IMR-90 (cell line): ENCODE results near the gene METTL18. TPM values are rescaled to one million over a fixed set of nuclear protein-coding genes. Genes with fewer than 3 reads are reported as not detected.

Experiments used
- ATAC-seq: fragments of 200-7000 bp; cut with Tn5 transposase; 2 replicates; pipeline ENCODE4 v1.9.1; 2020; ENCODE audit warnings: low read depth, mild to moderate bottlenecking, moderate library complexity
- BruUV-seq: library from RNA; stranded (reverse); fragments of 400-500 nt; replicated peaks from 2 replicates; lab custom pipeline; 2021; lab: Mats Ljungman, UMichigan
- CTCF ChIA-PET: fragments of 300-600 bp; formaldehyde crosslinking; extraction: SDS; loops from one replicate; lab custom pipeline; 2021; ENCODE audit warnings: antibody characterized with exemption; lab: Yijun Ruan, JAX
- POLR2A ChIA-PET: fragments of 300-600 bp; sonication (Branson Sonifier 250); formaldehyde crosslinking; loops from one replicate; lab custom pipeline; 2022; ENCODE audit warnings: antibody characterized with exemption; ENCODE audit not compliant: unreplicated experiment; lab: Charles Lee
- DNase-seq: peaks from one replicate; pipeline ENCODE4 v3.0.0; 2013
- H2AFZ ChIP-seq: replicated peaks from 2 replicates; pipeline ENCODE3; 2013; ENCODE audit warnings: low read length, mild to moderate bottlenecking; ENCODE audit not compliant: poor library complexity
- H2AK5ac ChIP-seq: 2 replicates; pipeline ENCODE4 v1.6.1; 2013; ENCODE audit warnings: low read depth, low read length, inconsistent platforms
- H2AK9ac ChIP-seq: replicated peaks from 2 replicates; pipeline ENCODE3; 2013; ENCODE audit warnings: mild to moderate bottlenecking, low read depth, low read length, moderate library complexity; ENCODE audit not compliant: poor library complexity
- H2BK120ac ChIP-seq: 2 replicates; pipeline ENCODE4 v1.6.1; 2013; ENCODE audit warnings: low read depth, low read length, inconsistent platforms
- H2BK15ac ChIP-seq: 3 replicates; pipeline ENCODE4 v1.6.1; 2013; ENCODE audit warnings: low read depth, low read length, inconsistent platforms
- H2BK20ac ChIP-seq: 2 replicates; pipeline ENCODE4 v1.6.1; 2013; ENCODE audit warnings: low read depth, mild to moderate bottlenecking, inconsistent platforms, low read length, moderate library complexity
- H2BK5ac ChIP-seq: 2 replicates; pipeline ENCODE4 v1.6.1; 2013; ENCODE audit warnings: mild to moderate bottlenecking, low read depth, low read length, inconsistent platforms; ENCODE audit not compliant: poor library complexity, severe bottlenecking
- H3K14ac ChIP-seq: replicated peaks from 2 replicates; pipeline ENCODE4 v1.6.1; 2013; ENCODE audit warnings: low read depth, low read length, inconsistent platforms
- H3K18ac ChIP-seq: 2 replicates; pipeline ENCODE4 v1.6.1; 2013; ENCODE audit warnings: low read depth, low read length, control low read depth
- H3K23ac ChIP-seq: 2 replicates; pipeline ENCODE4 v1.6.1; 2013; ENCODE audit warnings: low read depth, low read length, inconsistent platforms
- H3K27ac ChIP-seq: 2 replicates; pipeline ENCODE4 v1.5.1; 2013; ENCODE audit warnings: mild to moderate bottlenecking, control low read depth, low read length; ENCODE audit not compliant: insufficient read depth
- H3K27me3 ChIP-seq: 2 replicates; pipeline ENCODE4 v1.6.1; 2013; ENCODE audit warnings: low read length; ENCODE audit not compliant: control insufficient read depth, insufficient read depth
- H3K36me3 ChIP-seq: 2 replicates; pipeline ENCODE4 v1.6.1; 2013; ENCODE audit warnings: low read length, mixed read lengths; ENCODE audit not compliant: control insufficient read depth, insufficient read depth
- H3K4ac ChIP-seq: 2 replicates; pipeline ENCODE4 v1.6.1; 2013; ENCODE audit warnings: low read depth, low read length, inconsistent platforms
- H3K4me1 ChIP-seq: 2 replicates; pipeline ENCODE4 v1.6.1; 2013; ENCODE audit warnings: low read length, mixed read lengths; ENCODE audit not compliant: control insufficient read depth, insufficient read depth
- H3K4me2 ChIP-seq: 2 replicates; pipeline ENCODE4 v1.6.1; 2013; ENCODE audit warnings: low read depth, mild to moderate bottlenecking, control low read depth, low read length, moderate library complexity
- H3K4me3 ChIP-seq: 2 replicates; pipeline ENCODE4 v1.5.1; 2013; ENCODE audit warnings: low read depth, mild to moderate bottlenecking, control low read depth, low read length, moderate library complexity; ENCODE audit not compliant: insufficient read depth
- H3K56ac ChIP-seq: 2 replicates; pipeline ENCODE4 v1.6.1; 2013; ENCODE audit warnings: low read length, inconsistent platforms; ENCODE audit not compliant: insufficient read depth; ENCODE audit errors: extremely low read depth
- H3K79me1 ChIP-seq, 2 experiments: 2 replicates each; pipeline ENCODE4 v1.6.1; 2013; ENCODE audit warnings: low read length in 2 of 2, inconsistent platforms in 1 of 2, low read depth in 1 of 2
- H3K9ac ChIP-seq: 2 replicates; pipeline ENCODE4 v1.6.1; 2013; ENCODE audit warnings: low read depth, low read length, control low read depth
- H3K9me1 ChIP-seq: 2 replicates; pipeline ENCODE4 v1.6.1; 2013; ENCODE audit warnings: low read length, inconsistent platforms; ENCODE audit not compliant: insufficient read depth
- H3K9me3 ChIP-seq: 2 replicates; pipeline ENCODE4 v1.6.1; 2013; ENCODE audit warnings: low read length; ENCODE audit not compliant: control insufficient read depth, insufficient read depth
- H4K20me1 ChIP-seq: 2 replicates; pipeline ENCODE4 v1.6.1; 2013; ENCODE audit warnings: low read length, inconsistent platforms; ENCODE audit not compliant: insufficient read depth
- H4K5ac ChIP-seq: 2 replicates; pipeline ENCODE4 v1.6.1; 2013; ENCODE audit warnings: mild to moderate bottlenecking, low read depth, low read length, control low read depth
- H4K8ac ChIP-seq, 2 experiments: 2 replicates each; pipeline ENCODE4 v1.6.1; 2013; ENCODE audit warnings: low read depth in 2 of 2, low read length in 2 of 2, control low read depth in 1 of 2, inconsistent platforms in 1 of 2
- H4K91ac ChIP-seq: 2 replicates; pipeline ENCODE4 v1.6.1; 2013; ENCODE audit warnings: low read depth, low read length, inconsistent platforms; ENCODE audit not compliant: insufficient read depth
- ELK1 ChIP-seq: fragments of 150-350 bp; IDR thresholded peaks from 2 replicates; pipeline ENCODE4 v1.6.1; 2016; ENCODE audit warnings: low read depth, mild to moderate bottlenecking, low read length, moderate library complexity, borderline replicate concordance
- RAD21 ChIP-seq: IDR thresholded peaks from 2 replicates; pipeline ENCODE4 v1.6.1; 2012; ENCODE audit warnings: low read length, improper control_type of control experiment
- dilution Hi-C: fragments of 300-500 bp; cut with HindIII; formaldehyde crosslinking; loops from one replicate; pipeline ENCODE4 v1.14.3; 2018; ENCODE audit warnings: low sequenced_read_pairs; ENCODE audit not compliant: unreplicated experiment
- in situ Hi-C: fragments of 300-500 bp; cut with MboI; formaldehyde crosslinking; loops from 3 replicates; pipeline ENCODE4 v1.14.3; 2019; ENCODE audit warnings: low sequenced_read_pairs, inconsistent platforms, mixed read lengths
- intact Hi-C: fragments of 100-400 bp; cut with micrococcal nuclease; formaldehyde crosslinking; loops from 2 replicates; pipeline ENCODE4 v1.10.0; 2022
- polyA plus RNA-seq, 3 experiments: library from polyadenylated mRNA; depleted of rRNA; stranded (reverse); fragments of >200 nt; gene quantifications; 2 replicates each; pipeline ENCODE4 v1.2.3, GENCODE V29; 2012; ENCODE audit warnings: low replicate concordance in 1 of 3
- total RNA-seq: library from RNA; depleted of rRNA; stranded (reverse); fragments of >200 nt; gene quantifications from 2 replicates; pipeline ENCODE4 v1.2.3, GENCODE V29; 2012
- TF ChIP-seq, protein P1 (sequence below): fragments of 150-350 bp; IDR thresholded peaks from 2 replicates; pipeline ENCODE4 v1.6.1; 2017; ENCODE audit warnings: mild to moderate bottlenecking, antibody characterized with exemption, low read length, low read depth

Gene METTL18
- total and polyA plus RNA-seq, 2 of the 4 experiments (the other 2 are of a cell fraction): 2.9 to 3.4 TPM

GRCh38 chr1:169779150-169779549 lies 15.6 kb downstream of the METTL18 start:
- no peak overlapping the region for H3K4me3 ChIP-seq
- H3K79me1 ChIP-seq: no peaks in the 10 kb centered on the region
- no peak overlapping the region for H3K56ac ChIP-seq
- no peaks in the 10 kb centered on the region for H3K9me3 ChIP-seq
- dilution Hi-C loops: no loop called here
- H3K14ac ChIP-seq: no peak overlapping the region
- H4K5ac ChIP-seq: no peak overlapping the region
- H2BK120ac ChIP-seq: no peak overlapping the region
- no peak overlapping the region for H2BK20ac ChIP-seq
- in situ Hi-C loops: no loop called here
- no peak for DNase-seq
- no peaks in the 10 kb centered on the region for H3K36me3 ChIP-seq
- peaks cover 4% of the 10 kb centered on the region; the same call in 1 of the 2 replicates for H3K9me1 ChIP-seq
- peaks cover 2% of the 10 kb centered on the region for H3K27me3 ChIP-seq
- TF ChIP-seq RAD21: no peak
- TF ChIP-seq ELK1: no peak
- TF ChIP-seq, protein P1, sequence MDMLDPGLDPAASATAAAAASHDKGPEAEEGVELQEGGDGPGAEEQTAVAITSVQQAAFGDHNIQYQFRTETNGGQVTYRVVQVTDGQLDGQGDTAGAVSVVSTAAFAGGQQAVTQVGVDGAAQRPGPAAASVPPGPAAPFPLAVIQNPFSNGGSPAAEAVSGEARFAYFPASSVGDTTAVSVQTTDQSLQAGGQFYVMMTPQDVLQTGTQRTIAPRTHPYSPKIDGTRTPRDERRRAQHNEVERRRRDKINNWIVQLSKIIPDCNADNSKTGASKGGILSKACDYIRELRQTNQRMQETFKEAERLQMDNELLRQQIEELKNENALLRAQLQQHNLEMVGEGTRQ: no peak
- H4K8ac ChIP-seq: no peak overlapping the region
- H3K4ac ChIP-seq: no peak overlapping the region
- no peaks in the 10 kb centered on the region for H3K4me1 ChIP-seq
- H3K18ac ChIP-seq: no peak overlapping the region
- H2BK5ac ChIP-seq: no peak overlapping the region
- H2AK5ac ChIP-seq: no peak overlapping the region
- no peak for ATAC-seq
- no peak overlapping the region for H3K23ac ChIP-seq
- H3K9ac ChIP-seq: no peak overlapping the region
- intact Hi-C loops: no loop called here
- H4K91ac ChIP-seq: no peak overlapping the region
- no TSS peak for BruUV-seq
- no peak overlapping the region for H3K27ac ChIP-seq
- H3K4me2 ChIP-seq: no peak overlapping the region
- POLR2A ChIA-PET: no interaction called here
- H2AFZ ChIP-seq: no peak overlapping the region
- CTCF ChIA-PET: no interaction called here
- no peak overlapping the region for H2BK15ac ChIP-seq
- H4K20me1 ChIP-seq: no peaks in the 10 kb centered on the region
- H2AK9ac ChIP-seq: no peak overlapping the region
